GM18499 (cell line): ENCODE measurements around the gene GPS2.

Experiments
- ATAC-seq: cut with Tn5 transposase; IDR thresholded peaks from one replicate; pipeline ENCODE4 v1.9.1; 2021; ENCODE audit warnings: moderate number of reproducible peaks; ENCODE audit not compliant: insufficient read depth, unreplicated experiment

GPS2 gene, protein sequence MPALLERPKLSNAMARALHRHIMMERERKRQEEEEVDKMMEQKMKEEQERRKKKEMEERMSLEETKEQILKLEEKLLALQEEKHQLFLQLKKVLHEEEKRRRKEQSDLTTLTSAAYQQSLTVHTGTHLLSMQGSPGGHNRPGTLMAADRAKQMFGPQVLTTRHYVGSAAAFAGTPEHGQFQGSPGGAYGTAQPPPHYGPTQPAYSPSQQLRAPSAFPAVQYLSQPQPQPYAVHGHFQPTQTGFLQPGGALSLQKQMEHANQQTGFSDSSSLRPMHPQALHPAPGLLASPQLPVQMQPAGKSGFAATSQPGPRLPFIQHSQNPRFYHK

DNA sequence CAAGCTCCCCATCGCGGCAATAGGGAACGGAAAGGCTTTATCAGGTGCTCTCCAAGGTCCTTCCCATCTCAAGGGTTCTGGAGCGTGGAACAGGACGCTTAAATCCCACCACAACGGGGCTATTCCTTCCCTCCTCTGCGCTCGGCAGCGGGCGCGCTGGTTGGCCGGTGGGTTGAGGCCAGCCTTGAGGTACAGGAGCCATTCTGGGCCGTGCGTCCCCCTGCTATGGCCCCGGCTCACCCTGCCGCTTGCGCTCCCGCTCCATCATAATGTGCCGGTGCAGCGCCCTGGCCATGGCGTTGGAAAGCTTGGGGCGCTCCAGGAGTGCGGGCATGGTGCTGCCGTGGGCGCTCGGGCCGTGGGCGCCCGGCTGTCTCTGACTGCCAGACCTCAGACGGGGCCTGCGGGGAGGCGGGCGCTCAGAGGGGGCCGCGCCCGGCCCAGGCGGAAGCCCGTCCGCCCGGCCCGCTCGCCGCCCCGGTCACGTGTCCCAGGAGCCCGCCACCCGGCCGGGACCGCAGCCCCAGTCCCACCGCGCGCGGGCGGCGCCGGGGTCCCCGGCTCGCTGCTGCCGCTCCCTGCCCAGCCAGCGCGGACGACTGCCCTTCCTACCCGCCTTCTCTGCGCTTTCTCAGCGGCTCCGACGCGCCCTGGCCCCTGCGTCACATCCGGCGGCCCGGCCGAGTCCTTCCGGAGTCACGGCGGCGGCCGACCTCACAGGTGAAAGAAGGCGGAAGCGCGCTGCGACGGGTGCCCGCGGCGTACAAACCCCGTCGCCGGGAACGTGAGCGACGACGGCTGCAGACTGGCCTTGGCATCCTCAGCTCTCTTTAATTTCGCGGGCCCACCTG, at the start of gene GPS2:
TSS of gene GPS2 (minus strand) at position 642 of the 851 bp plus-strand sequence. CDS start at position 334, 308 bp downstream.
- no peak for ATAC-seq

DNA sequence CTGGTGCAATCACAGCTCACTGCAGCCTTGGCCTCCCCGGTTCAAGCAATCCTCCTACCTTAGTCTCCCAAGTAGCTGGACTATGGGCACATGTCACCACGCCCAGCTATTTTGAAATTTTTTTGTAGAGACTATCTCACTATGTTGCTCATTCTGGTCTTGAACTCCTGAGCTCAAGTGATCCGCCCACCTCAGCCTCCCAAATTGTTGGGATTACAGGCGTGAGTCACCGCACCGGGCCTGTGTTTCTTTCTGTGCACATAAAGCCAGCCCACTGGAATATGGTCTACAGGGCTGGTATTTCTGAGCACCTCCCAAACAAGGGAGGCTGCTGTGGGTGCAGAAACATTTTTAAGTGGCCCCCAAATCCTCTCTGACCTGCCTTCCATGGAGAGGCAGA, 48.2 kb upstream of the GPS2 start:
- ATAC-seq: no peak

DNA sequence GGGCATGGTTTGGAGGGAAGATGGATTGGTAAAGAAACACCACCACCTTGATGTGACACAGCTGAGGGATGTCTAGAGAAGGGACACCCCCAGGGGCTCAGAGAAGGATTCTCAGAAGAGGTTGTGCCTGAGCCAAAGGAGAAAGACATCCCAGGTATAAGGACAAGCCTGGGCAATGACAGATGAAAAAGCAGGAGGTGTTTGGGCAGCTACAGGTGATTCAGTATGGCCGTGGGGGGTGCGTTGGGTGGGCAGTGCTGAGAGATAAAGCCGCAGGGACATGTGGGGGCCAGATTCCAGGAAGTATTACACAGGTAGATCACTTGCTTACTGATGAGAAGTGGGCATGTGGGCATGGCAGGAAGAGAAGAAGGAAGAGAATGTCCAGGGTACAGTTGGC, 46.7 kb upstream of the GPS2 start:
- ATAC-seq: no peak

DNA sequence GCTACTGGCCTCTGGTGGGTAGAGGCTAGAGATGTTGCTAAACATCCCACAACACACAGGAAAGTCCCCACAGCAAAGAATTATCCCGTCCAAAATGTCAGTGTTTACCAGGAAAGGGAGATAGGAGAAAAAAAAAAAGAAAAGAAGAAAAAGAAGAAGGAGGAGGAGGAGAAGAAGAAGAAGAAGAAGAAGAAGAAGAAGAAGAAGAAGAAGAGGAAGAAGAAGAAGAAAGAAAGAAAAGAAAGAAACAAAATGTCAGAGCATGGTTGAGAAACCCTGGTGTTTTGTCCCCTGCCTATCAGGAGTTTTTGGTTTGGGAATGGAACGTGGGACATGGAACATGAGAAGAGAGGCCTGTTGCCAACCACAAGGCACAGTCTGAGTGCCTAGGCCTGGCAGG, 42.2 kb upstream of the GPS2 start:
- no peak for ATAC-seq

DNA sequence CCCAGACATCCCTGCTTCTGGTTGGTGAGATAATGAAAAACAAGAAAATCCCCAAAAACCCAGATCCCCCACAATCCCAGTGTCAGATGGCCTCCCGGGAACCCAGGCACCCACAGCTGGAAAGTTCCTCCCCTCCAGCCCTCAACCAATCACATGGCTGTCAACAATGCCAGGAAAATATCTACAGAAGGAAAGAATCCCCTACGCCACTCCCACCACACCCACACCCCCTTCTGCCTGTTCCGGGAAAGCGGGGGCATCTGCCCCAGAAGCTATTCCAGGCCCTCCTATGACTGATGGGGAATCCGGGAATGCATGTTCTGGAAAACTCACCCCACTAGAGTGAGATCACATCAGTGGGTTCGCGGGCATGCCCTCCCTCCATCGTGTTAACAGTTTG, 41.6 kb upstream of the GPS2 start:
- no peak for ATAC-seq

DNA sequence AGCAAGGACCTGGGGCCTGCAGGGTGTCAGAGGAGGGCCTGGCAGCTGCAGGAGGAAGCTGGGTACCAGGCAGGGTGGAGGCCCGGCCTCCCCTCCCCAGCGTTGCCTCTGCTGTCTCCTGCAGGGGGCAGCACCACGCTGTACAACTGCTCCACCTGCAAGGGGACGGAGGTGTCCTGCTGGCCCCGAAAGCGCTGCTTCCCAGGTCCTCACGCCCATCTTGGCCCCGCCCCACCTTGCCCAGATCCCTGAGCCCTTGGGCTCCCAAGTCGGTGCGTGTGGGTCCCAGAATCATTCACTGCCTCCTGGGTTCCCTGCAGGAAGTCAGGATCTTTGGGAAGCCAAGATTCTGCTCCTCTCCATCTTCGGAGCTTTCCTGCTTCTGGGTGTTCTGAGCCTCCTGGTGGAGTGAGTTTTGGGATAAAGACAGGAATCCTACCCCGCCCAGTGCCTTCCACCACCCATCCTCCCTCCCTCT, 41.0 kb upstream of the GPS2 start:
- no peak for ATAC-seq

DNA sequence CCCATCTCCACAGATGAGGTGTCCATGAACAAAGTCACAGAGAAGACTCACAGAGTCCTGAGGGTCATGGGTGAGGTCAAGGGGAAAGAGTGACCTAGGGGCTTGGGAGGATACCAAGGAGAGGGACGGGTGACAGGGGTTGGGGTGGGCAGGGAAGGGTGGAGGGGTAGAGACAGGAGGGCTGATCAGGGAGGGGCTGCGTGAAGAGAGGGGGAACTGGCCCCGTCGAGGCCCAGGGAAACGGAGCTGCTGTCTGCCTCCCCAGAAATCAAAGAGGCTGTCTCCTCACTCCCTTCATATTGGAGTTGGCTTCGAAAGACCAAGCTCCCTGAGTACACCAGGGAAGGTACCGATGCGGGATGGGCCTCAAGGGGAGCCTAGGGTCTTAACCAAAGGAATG, 40.4 kb upstream of the GPS2 start:
- no peak for ATAC-seq

DNA sequence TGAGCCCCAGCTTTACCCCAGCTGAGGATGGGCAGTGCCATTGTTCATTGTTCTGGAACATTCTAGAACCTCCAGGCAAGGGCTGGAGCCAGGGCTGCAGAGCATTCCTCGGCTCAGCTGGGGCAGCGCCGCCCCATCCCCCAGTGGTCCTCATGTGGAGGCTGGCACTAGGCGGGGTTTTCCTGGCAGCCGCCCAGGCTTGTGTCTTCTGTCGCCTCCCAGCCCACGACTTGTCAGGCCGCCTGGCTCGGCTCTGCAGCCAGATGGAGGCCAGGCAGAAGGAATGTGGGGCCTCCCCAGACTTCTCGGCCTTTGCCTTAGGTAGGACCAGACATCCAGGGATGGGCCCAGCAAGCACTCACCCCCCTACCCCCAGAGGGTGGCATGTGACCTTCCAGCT, 39.9 kb upstream of the GPS2 start, which contains the start of gene TMEM95:
TSS of gene TMEM95 (plus strand) at position 104 of the 400 bp plus-strand sequence. CDS start at position 153, 49 bp downstream.
- no peak for ATAC-seq

DNA sequence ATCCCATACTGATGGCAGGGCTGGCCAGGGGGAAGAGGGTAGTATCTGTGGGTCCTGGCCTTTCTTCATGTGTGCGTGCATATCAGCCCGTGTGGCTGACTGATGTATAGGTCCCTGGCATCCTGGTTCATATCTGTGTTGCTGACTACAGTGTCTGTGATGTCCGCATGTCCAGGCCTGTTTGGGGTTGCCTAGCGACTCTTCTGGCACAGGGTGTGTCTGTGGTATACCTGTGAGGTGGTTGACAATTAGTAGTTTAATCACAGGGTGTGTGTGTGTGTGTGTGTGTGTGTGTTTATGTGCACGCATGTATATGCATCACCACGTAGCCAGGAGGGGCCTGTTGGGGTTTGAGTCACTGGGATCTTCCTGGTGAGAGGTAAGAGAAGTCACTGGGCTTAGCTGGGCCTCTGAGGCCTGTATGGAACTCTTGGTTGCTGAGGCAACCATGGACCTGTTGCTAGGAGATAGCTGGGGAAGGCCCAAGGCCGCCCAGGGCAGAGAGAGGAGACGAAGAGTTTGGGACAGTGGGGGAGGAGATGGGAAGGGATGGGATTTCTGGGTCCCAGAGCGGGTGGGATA, 39.2 kb upstream of the GPS2 start:
- ATAC-seq: no peak

DNA sequence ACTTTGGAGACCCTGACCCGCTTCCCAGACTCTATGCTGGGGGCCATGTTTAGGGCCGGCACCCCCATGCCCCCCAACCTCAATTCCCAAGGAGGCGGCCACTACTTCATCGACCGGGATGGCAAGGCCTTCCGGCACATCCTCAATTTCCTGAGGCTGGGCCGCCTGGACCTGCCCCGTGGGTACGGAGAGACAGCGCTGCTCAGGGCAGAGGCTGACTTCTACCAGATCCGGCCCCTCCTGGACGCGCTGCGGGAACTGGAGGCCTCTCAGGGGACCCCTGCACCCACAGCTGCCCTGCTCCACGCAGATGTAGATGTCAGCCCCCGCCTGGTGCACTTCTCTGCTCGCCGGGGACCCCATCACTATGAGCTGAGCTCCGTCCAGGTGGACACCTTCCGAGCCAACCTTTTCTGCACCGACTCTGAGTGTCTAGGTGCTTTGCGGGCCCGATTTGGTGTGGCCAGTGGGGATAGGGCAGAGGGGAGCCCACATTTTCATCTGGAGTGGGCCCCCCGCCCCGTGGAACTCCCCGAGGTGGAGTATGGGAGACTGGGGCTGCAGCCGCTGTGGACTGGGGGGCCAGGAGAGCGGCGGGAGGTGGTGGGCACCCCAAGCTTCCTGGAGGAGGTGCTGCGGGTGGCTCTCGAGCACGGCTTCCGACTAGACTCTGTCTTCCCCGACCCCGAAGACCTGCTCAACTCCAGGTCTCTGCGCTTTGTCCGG, 37.9 kb upstream of the GPS2 start:
- ATAC-seq: no peak

DNA sequence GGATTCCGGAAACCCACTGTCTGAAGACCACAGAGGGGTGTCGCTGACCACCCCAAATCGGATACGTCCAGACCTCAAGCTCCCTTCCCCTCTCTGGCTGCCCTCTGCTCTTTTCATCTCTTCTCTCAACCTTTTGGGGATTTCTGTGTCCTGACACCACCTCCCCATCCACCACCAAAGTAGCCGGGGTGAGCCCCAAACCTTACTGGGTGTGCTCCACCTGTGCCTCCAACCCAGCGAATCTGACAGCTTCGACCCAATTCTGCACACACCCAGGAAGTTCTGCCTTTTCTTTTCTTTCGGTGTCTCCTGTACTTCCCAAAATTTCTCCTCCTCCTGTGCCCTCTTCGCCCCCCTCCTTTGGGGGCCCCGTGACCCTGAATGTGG, 37.3 kb upstream of the GPS2 start:
- ATAC-seq: no peak

DNA sequence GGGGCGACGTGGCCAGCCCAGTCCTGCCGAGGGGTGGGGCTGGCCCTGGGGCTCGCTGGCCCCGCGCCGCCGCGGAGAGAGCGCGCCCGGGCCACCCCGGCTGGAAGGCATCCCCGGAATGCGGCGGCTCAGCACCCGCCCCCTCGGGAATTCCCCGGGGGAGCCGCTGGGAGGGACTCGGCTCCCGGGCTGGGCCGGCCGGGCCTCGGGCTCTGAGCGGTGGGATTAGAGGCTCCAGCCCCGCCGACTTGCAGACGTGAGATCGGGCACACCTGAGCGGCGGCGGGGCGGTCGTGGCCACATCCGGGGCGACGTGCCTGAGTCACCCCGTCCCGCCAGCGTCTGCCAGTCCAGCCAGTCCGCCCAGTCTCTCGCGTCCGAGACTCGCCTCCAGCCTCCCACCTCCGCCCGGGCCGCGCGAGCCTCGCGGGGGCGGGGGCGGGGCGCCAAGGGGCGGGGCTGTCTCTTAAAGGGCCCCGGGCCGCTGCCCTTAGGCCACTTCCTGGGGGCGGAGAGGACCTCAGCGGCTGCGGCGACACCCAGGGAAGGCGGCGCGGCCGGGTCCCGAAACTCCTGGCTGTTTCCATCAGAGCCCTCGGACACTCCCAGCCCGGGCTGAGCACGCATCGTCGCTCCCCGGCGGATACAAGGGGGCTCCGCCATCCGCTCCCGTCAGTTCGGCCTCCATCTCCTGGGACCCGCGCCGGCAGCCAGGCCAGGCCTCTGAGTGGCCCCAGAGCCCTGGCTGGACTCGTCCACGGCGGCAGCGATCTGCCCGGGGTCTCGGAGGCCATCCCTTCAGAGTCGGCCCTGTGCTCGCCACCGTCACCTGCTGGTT, 36.7 kb upstream of the GPS2 start, which contains the start of gene KCTD11:
TSS of gene KCTD11 (plus strand) at position 498 of the 838 bp plus-strand sequence.
- no peak for ATAC-seq

DNA sequence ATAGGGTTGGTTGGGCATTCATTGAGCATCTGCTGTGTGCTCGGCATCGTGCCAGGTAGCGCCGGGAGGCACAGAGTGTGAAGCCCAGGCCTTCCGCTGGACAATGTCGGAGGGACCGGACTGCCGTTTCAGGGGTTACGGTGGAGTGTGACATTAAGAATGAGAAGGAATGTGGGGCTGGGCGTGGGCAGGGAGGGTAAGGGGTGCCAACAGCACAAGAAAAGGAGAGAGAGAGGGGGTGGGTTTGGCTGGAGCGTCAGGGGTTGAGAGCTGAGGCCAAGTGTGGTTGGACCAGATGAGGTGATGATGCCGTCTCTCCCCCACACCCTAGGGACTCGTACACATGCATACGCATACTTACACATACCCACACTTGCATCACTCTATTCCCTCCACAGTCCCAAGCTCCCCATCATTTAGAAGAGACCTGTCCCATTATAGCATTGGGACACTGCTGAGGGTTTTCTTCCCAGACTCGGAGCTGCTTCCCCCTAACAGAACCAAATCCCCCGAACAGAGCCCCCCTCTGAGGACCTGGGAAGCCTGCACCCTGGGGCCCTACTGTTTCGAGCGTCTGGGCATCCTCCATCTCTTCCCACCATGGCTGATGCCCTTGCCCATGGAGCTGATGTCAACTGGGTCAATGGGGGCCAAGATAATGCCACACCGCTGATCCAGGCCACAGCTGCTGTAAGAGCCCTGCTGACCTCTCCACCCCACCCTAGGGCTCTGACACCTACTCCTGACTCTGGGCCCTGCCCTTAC, 33.5 kb upstream of the GPS2 start:
- no peak for ATAC-seq

DNA sequence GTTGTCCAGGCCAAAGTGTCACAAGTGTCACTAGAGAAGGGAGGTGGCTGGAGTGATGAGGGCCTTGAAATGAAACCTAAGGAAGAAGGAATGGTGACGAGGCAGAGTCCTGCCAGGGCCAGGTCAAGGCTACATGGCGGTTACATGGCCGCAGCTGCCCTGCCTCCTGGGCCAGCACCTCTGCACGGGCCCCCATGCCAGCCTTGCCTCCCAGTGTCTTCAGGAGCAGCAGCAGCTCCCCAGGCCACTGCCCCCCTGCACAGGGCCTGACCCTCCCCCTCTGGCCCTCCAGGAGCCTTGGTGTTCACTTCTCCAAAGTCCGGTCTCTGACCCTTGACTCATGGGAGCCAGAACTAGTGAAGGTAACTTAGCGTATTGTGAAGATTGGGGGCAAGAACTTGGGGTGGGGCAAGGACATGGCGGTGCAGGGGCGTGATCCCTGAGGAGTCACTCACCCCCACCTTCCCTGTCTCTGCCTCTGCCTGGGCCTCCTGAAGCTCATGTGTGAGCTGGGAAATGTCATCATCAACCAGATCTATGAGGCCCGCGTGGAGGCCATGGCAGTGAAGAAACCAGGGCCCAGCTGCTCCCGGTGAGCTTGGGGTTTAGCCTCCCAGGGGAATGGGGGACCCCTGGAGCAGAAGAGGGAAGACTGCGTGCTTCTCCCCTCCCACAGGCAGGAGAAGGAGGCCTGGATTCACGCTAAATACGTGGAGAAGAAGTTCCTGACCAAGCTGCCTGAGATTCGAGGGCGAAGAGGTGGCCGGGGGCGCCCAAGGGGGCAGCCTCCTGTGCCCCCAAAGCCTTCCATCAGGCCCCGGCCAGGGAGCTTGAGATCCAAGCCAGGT, 32.7 kb upstream of the GPS2 start:
- ATAC-seq: no peak

DNA sequence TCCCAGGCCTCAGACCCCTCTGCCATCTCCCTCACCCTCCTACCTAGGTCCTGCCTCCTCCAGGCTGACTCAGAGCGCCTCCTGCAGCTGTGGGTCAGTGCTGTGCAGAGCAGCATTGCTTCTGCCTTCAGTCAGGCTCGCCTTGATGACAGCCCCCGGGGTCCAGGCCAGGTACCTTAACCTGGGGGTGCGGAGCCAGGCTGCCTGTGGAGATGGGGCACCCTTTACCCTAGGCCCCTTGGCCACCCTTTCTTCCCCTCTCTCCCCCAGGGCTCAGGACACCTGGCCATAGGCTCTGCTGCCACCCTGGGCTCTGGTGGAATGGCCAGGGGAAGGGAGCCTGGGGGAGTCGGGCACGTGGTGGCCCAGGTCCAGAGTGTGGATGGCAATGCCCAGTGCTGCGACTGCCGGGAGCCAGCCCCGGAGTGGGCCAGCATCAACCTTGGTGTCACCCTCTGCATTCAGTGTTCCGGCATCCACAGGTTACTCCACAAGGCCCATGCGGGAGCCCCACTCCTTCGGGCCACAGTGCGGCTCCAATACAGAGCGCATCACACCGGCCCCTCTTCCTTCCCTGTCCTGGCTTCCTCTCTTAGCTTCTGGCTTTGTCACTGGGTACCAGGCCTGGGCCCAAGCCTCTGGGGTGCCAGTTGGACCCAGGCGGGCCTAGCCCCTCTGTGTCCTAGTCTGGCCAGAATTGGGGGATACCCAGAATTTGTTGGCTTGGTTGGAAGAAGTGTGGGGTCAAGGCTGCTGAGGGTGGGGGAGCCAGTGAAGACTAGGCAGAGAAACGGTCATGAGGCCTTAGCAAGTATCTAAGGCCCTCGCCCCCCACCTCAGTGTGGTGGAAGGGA, 31.8 kb upstream of the GPS2 start:
- no peak for ATAC-seq

DNA sequence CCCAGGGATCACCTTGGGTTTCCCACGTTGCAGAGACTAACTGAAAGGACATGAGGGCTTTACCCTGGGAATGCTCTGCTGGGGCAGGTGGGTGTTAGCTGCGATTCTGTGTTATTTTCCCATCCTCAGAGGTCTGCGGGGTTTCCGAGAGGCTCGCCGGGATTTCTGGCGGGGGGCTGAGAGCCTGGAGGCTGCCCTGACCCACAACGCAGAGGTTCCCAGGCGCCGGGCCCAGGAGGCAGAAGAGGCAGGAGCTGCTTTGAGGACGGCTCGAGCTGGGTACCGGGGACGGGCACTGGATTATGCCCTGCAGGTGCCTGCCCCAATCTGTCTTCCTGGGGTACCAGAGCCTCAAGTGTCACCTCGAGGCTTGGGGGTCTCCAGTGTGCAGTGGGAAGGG, 28.1 kb upstream of the GPS2 start:
- no peak for ATAC-seq

DNA sequence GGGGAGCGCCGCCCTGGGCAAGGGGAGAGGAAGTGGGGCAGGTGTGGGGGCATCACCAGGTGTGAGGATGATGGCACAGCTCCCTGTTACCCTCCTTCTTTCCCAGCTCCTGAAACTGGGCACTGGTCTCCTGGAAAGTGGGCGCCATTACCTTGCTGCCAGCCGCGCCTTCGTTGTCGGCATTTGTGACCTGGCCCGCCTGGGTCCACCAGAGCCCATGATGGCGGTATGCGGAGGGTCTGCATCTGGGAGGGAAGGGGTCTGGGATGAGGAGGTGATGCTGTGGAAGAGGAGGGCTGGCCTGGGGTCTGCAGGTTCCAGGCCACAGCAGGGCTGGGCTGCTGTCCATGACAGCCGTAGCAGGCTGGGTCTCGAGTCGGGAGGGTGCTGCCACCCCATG, 26.7 kb upstream of the GPS2 start:
- ATAC-seq: no peak
